Esophagus squamous epithelium (tissue), 4 donors: ENCODE results near the gene IFI27L2.

Source experiments
- POLR2A ChIP-seq, 4 donors: fragments of 450-650 bp; IDR thresholded peaks; one replicate each; pipeline ENCODE4 v1.6.1; 2017; ENCODE audit warnings: antibody characterized with exemption in 4 of 4, mild to moderate bottlenecking in 4 of 4, moderate library complexity in 3 of 4
- TF ChIP-seq, protein P1 (sequence below), 6 experiments: fragments of 450-650 bp in 4 of 6; fragments of 200-600 bp in 2 of 6; sonication (generic) in 2 of 6; IDR thresholded peaks; one replicate each; pipeline ENCODE4 v1.5.1; 2016 to 2019; ENCODE audit warnings: antibody characterized with exemption in 6 of 6, mild to moderate bottlenecking in 4 of 6, moderate library complexity in 4 of 6

GRCh38 chr14:94120667-94121340 lies 8.6 kb downstream of the IFI27L2 start:
- TF ChIP-seq, protein P1, sequence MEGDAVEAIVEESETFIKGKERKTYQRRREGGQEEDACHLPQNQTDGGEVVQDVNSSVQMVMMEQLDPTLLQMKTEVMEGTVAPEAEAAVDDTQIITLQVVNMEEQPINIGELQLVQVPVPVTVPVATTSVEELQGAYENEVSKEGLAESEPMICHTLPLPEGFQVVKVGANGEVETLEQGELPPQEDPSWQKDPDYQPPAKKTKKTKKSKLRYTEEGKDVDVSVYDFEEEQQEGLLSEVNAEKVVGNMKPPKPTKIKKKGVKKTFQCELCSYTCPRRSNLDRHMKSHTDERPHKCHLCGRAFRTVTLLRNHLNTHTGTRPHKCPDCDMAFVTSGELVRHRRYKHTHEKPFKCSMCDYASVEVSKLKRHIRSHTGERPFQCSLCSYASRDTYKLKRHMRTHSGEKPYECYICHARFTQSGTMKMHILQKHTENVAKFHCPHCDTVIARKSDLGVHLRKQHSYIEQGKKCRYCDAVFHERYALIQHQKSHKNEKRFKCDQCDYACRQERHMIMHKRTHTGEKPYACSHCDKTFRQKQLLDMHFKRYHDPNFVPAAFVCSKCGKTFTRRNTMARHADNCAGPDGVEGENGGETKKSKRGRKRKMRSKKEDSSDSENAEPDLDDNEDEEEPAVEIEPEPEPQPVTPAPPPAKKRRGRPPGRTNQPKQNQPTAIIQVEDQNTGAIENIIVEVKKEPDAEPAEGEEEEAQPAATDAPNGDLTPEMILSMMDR (IDR thresholded peaks at IDR 0.05), result no peak
- TF ChIP-seq POLR2A (IDR thresholded peaks at IDR 0.05), result no peak
